ENCODE results near the gene LILRA5.
"Not testable (repeated sequence)": the region's sequence is repeated elsewhere in the genome, so short reads cannot be mapped to it uniquely, and the experiment has no call there.

The LILRA5 gene

DNA sequence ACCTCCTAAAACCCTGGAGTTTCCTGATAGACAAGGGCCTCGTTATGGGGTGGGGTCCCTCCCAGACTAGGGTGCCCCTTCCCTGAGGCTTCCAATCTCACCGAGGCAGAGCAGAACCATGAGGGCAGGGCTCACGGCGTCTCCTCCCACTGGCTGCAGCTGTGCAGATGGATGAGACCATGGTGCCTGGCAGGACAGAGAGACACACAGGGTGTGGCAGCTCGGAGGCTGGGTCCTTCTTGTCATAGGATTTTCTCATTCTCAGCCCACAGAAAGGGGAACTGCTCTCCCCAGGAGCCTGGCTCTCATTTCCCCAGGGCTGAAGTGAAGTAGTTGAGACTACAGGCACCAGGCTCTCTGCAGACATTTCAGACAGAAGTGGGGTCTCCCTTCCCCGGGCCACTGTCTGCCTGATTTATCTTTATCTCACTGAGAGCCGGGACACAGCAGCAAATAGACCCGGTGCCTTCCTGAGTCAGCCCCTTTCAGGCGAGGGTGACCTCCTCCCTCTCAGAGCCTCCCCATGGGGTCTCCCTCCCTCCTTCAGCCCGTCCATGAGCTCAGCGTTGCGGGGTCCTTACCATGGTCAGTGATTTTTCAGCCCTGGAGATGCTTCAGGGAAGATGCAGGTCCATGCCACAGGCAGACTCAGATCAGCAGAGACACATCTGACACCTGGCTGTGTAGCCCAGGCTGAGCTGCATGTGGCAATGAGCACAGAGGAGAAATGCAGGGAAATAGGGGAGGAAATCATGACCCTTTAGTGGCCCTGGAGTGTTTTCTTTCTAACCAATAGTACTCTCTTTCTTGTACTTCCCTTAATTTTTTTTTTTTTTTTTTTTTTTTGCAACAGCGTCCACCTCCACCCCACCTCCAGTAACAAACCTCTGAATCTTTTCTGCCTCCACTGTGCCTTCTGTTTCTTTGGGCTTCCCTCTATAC, at the start of gene LILRA5:
LILRA5 (minus strand) TSS at position 731 of the 942 bp plus-strand sequence; CDS start at position 584, 147 bp downstream.
- DNase-seq (ENCODE audit: low read depth, low spot score), result no peak

DNA sequence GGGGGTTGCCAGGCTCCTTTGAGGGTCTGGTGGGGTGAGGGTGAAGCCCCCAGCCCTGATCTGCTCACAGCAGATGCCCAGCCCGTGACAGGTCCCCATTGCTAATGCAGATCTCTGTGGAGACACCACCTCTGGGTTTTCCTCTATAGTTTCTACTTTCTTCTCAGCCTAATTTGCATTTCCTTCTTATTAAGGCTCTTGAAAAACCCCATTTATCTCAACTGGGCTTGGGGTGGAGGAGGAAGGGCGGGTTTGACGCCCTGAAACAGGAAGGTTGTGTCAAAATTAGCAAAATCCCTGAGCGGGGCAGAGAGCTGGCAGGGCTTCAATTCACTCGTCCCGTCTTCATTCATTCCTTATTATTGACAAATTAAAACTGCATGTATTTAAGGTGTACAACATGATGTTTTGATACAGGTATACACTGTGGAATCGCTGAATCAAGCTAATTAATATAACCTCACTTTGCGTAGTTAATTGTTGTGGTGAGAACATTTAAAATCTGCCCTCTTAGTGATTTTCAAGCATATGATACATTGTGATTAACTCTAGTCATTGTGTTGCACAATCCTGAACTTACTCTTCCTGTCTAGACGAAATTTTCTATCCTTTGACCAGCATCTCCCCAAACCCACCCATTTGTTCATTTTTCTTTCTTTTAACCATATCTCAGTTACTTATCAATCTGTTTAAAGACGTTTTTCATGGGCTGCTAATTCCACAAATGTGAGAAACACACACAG, 48.9 kb upstream of the LILRA5 start:
- DNase-seq (ENCODE audit: low read depth, low spot score), result not testable (repeated sequence)

DNA sequence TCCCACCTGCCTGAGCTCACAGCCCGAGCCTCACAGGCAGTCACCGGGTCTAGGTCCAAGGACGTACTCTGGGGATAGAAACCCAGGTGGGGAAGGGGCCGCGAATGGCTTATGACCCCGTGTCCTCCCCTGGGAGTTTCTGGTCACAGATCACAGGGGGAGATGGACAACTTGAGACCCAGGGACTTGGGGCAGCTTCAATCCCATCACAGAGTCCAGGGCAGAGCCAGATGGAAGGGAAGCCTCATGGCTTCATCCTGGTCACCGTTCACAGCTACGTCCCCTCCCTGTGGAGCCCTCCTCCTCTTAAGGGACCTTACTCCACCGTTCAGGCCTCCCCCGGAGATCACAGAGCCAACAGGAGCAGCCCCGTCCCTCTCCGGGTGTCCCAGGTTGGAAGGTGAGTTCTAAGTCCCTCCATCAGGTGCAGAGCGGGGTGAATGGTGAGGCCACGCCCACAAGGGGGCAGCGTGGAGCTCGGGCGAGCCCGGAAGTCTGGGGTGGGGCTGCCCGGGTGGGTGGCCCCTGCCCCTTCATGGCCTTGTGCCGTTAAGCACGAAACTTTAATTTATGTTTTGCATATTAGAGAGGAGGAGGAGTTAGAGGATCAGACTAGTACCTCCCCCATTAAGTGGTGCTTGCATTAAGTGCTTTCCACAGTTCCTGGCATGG, 46.3 kb upstream of the LILRA5 start:
- peak; percentile 53 for DNase-seq (ENCODE audit: low read depth, low spot score)

DNA sequence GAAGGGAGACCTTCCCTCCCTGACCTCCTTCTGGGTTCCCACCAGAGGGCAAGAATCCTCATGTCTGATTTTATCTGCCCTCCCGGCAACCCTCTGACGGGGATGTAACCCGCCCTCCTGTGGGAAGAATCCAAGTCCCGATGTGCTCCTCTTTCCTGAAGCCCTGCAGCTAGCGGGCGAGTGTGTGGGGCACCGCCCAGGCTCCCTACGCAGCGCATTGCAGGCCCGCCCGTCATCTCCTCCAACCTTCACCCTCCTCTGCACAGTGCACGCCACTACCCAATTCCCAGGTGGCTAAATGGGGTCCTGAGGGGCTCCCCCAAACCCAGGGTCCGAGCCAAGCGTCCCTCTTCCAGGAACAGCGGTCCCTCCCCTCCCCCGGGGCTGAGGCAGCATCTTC, 44.4 kb upstream of the LILRA5 start:
- DNase-seq (ENCODE audit: low read depth, low spot score), result no peak

DNA sequence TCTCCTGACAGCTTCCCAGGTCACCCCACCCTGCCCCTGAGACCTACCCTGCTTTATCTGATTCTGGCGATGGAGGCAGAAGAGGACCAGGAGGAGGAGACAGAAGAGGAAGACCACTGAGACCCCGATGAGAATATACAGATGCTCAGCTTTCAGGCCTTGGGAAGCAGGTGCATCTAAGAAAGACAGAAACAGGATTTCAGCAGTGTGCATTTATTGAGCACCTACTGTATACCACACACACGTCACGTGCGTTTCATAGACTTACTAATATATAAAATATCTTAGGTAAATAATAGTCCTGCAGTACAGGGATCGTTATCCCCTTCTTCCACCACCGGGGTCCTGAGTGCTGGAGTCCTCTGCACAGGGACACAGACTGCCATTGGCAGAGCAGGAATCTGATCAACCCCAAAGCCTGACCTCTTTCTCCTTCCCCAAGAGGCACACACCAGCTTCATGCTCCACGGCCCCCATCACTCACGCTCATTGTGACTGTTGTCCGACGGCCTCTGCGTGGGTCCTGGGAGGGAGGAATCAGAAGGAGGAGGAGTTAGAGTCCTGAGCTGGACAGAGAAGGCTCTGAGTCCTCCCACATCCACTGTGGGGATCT, 43.6 kb upstream of the LILRA5 start:
- DNase-seq (ENCODE audit: low read depth, low spot score), result no peak

DNA sequence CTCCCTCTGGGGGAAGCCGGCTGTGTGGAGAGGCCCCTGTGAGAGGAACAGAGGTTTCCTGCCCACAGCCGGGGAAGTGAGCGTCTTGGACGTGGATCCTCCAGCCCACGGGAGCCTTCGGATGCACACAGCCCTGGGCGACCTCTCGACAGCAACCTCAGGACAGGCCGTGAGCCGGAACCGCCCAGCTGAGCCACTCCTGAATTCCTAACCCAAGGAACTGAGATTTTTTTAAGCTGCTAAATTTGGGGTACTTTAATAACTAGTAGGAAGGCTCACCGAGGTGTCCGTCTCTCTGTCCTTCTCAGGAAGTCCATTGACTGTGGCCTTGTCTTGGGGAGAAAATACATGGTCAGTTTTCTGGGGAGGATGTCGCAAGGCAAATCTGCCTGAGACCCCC, 42.7 kb upstream of the LILRA5 start:
- no peak for DNase-seq (ENCODE audit: low read depth, low spot score)

DNA sequence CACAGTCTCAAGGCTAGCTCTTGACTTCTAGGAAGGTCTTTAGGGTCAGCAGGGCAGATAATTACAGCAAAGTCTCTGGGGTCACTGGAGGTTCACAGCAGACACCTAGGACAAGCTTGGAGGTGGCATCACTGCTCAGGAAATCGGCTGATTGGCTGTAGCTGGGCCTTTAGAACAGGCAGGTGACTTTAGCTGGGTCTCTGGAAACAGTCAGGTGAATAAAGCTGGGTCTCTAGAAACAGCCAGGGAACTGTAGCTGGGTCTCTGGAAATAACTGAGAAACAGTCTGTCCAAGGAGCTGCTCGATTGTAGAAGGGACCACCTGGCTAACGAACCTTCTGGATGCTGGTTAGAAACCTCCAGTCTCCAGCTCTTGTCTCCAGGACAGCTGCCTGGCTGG, 41.8 kb upstream of the LILRA5 start:
- DNase-seq (ENCODE audit: low read depth, low spot score), result no peak

DNA sequence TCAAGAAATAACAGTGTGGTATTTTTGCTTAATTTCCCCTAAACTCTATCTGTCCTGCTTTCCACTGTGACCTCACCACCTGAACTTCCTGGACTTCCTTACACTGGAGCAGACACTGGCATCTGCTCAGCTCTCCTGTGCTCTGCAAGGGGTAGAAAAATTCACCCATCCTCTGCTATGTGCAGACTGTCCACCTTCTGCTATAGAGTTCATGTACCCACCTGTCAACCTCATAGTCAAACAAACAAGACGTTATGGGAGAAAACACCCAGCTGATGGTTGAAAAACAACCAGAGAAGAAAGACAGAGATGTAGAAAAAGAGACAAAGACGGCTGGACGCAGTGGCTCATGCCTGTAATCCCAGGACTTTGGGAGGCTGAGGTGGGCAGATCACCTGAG, 39.6 kb upstream of the LILRA5 start:
- DNase-seq (ENCODE audit: low read depth, low spot score), result no peak

DNA sequence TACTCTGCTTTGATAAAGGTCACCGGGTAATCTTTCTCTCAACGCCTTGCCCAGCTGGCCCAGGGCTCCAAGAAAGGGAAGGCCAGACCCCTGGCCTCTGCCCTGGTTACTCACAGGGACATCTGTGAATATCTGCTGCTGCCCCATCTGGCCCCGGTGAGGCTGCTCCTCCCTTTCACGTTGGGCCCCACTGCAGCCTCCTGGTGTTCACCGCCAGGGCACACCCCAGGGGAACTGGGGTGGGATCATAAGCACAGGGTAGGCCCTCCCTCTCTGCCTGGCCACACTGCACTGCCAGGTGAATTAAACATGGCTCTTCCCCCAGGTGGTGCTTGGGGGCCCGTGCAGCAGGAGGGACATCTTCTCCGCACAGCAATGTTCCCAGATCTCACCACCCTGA, 39.1 kb upstream of the LILRA5 start:
- DNase-seq (ENCODE audit: low read depth, low spot score), result no peak

DNA sequence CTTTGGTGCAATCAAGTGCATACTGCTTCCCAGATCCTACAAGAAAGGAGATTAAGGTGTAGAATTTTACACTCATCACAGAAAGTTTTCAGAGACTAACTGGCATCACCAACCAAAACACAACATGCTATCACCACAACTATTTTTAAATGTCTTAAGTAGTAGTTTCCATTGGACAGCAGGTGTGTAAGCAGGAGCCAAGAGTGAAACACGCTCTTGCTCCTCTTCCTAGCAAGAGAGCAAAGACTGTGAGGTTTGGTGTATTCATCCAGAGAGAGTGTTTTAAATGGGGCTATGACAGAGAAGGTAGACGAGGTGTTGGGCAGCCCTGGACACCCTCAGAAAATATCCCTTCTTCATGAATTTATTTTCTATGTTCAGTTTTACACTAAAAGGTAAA, 38.5 kb upstream of the LILRA5 start:
- DNase-seq (ENCODE audit: low read depth, low spot score), result no peak

DNA sequence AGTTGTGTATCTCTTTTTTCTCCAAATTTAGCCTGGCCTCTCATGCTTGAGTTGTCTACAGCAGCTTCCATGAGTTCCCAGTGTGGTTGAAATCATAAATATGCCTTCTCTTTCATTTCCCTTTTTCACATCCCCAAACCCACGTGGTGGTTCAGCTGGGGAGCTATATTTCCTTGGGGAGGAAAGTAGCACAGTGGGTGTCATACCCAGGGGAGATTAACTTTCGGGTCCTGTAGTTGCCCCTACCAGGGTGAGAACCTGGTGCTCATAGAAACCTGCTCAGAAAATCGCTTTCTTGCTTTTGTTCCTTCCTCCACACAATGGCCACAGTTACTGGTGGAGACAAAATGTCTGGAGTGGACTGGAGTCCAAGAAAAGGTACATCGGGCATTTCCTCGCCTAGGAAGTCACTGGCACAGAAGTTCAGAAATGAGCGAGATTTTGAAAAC, 33.0 kb upstream of the LILRA5 start:
- no peak for DNase-seq (ENCODE audit: low read depth, low spot score)

DNA sequence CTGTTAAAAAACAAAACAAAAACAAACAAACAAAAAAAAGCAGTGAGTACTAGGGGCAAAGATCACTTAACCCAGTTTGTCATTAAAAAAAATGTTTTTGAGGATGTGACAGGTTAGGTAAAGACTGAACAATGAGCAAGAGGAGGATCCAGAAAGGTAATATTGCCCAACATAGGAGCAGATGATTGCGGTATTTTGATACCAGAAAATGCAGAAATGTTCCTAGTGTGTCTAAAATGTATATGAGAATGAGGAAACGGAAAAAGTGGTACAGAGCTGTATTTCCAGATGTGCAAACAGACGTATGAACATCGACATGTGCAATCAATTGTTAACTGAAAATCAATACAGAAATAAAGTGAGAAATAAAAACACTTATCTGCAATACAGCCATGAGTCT, 30.9 kb upstream of the LILRA5 start:
- DNase-seq (ENCODE audit: low read depth, low spot score), result no peak

DNA sequence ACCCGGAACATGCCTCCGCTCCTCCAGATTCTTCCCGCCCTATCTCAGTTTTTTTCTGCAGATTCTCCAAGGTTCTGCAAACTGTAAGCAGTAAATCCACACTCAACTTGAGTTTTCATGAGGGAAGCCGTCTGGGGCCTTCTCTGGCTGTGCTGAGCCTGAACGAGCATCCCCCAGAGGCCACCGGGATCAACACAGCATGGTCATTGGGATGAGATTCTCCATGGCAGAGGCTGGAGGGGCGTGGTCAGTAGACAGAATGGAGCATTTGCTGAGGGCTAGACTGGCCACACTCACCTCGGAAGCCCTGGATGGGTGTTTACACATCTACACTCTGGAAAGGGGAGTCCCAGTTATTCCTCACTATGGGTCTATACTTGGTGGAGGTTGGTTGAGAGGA, 28.3 kb upstream of the LILRA5 start:
- no peak for DNase-seq (ENCODE audit: low read depth, low spot score)

DNA sequence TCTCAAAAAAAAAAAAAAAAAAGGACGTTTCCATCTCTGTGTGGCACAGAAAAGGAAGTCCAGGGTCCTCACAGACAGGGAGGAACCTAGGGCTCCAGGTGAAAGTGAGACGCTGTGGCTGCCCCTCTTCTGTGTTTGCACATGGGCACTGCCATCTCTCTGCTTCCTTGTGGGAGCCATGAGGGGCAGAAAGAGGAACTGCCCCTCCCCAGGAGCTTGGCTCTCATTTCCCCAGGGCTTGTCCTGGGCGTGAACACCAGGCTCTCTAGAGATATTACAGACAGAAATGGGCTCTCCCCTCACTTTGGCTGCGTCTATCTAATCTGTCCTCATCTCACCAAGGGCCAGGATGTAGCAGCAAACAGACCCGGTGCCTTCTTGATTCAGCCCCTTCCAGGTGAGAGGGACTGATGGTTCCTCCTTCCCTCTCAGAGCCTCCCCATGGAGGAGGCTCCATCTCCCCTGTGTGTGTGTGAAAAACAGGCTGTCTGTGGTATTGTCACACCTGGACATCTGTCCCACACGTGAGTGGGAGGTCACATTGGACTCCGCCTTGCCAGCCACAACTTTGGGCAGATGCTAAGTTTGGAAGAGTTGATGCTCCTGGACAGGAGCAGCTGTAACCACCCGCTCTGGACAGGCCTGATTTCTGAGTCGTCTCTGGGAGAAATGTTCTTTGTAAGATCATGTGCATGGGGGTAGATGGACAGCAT, 26.8 kb upstream of the LILRA5 start:
- DNase-seq (ENCODE audit: low read depth, low spot score), result no peak

DNA sequence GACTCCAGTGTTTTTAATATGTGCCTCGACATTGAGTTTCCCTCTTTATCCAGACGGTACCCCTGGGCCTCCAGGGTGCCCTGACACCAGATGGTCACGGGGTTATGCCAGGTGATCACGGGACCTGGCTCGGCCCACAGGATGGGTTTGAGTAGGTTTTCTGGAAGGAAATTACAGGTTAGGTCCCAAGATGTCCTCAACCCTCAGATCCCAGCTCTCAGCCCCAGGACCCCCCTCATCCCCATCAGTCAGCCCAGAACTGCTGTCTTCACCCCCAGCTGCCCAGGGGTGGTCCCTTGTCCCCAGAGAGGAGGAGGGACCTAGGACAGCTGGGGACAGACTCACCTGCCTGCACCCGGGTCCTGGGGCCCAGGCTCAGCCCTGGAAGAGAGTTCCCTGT, 25.6 kb upstream of the LILRA5 start:
- DNase-seq (ENCODE audit: low read depth, low spot score), result no peak

DNA sequence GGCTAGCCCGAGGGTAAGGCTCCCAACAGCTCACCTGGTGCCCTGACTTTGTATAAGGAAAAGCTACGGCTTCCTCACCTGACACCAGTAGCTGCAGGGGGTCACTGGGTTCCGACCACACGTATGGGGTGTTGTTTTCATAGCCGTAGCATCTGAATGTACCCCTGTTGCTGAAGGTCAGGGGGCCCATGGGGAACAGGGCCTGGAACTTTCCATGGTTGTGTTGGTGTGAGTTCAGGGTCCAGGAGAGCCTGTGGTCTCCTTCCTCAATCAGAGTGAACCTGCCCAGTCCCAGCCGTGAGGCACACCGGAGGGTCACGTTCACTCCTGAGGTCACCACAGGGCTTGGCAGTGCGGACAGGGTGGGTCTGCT, 24.9 kb upstream of the LILRA5 start:
- no peak for DNase-seq (ENCODE audit: low read depth, low spot score)

DNA sequence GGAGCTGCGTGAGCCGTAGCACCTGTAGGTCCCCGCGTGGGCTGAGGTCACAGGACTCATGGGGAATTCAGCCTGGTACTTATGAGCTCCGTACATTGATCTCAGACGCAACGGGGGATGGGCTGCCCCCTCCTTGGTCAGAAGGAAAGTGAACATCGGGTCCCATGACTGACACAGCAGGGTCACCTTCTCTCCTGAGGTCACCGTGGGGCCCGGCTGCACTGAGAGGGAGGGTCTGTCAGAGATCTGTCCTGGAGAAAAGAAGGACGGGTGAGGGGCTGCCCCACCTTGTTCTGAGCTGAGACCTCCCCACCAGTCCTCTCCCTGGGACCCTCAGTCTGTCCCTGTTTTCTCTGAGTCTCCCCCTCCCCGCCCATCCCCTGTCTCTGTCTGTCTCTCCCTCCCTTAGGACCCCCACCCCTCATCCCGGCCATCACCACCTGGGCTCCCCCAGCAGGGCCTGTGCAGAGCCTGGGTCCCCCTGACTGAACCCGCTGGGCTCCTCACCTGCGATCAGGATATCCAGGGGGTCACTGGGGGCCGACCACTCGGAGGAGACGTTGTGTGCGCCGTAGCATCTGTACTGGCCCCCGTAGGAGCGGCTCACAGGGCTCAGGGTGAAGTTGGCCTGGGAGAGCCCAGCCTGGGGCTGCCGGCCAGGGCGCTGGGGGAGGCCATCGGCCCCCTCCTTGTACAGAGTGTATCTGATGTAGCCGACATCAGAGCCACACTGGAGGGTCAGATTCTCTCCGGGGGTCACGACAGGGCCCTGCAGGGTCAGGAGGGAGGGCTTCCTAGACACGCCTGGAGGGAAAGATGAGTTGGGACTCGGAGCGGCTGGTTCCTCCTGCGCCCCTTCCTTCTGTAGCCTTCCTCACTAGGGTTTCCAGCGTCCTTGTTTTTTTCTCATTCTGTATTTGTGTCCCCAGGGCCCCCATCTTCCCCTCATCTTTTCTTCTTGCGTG, 24.2 kb upstream of the LILRA5 start:
- DNase-seq (ENCODE audit: low read depth, low spot score), result no peak

DNA sequence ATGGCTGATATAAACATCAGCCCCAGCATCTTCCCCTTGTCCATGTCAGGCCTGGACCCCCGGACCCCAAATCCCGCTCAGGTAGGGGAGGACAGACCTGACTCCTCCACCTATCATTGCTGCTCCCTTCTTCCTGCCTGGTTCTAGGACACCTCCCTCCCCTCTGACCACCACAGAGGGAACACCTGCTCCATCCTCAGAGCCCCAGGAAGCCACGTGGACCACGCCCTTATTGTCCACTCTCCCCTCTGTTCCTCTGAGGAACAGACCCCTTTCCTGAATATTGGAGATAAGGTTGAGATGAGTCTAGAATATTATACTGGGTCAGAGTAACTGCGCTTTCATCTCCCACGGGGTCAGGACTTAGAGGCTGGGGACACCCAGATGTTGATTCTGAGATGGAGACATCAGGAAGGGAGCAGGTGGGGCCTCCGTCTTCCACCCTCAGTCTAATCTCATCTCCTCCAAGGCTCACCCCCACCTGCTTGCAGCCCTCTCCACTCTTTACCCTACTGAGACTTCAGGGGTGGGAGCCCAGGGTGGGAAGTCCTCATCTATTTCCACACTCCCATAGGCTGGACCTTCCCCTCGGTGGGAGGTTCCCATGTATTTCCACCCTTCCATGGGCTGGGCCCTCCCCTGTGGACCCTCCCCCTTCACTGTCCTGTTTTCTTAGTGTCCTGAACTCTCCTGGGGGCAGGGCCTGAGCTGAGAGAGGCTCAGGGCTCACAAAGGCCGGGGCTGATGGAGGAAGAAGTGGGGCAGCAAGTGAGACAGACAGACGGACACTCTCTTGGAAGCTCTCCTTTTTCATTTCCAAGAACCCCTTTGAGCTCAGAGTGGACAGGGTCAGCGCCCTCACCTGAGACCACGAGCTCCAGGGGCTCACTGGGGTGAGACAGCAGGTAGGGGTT, 23.3 kb upstream of the LILRA5 start:
- DNase-seq (ENCODE audit: low read depth, low spot score), result no peak

DNA sequence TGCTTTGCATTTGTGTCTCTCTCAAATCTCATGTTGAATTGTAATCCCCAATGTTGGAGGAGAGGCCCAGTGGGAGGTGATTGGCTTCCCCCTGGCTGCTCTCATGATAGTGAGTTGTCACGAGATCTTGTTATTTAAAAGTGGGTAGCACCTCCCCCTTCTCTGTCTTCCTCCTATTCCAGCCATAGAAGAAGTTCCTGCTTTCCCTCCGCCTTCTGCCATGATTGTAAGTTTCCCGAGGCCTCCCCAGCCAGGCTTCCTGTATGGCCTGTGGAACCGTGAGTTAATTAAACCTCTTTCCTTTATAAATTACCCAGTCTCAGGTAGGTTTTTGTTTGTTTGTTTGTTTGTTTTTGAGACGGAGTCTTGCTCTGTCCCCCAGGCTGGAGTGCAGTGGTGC, 22.2 kb upstream of the LILRA5 start:
- DNase-seq (ENCODE audit: low read depth, low spot score), result no peak

All from activated CD4-positive, CD25-positive, alpha-beta regulatory T cell treated with anti-CD3 and anti-CD28 coated beads, Interleukin-2, amount 50 U/mL, for 16 hours (primary cell).